ENCODE data around the gene CRTC2. TPM values are rescaled to one million over a fixed set of nuclear protein-coding genes. Genes with fewer than 3 reads are reported as not detected.

Gene CRTC2
- total RNA-seq, 3 donors from 2014 or later = 16.2 to 19.7 (median 19.0) TPM

Other genes with a start within 250 kb of the CRTC2 start
- gene INTS3, start 230.6 kb downstream of the CRTC2 start, total RNA-seq = 10 to 100 TPM; 46.5 to 53.4 (median 51.7) TPM
- gene SLC27A3, start 183.2 kb downstream of the CRTC2 start, total RNA-seq = 10 to 100 TPM; 23.0 to 36.2 (median 31.5) TPM
- gene GATAD2B, start 35.6 kb downstream of the CRTC2 start, total RNA-seq = 10 to 100 TPM; 18.7 to 21.2 (median 20.0) TPM
- gene DENND4B, start 11.9 kb downstream of the CRTC2 start, total RNA-seq = 10 to 100 TPM; 33.4 to 34.1 (median 33.8) TPM
- 100 to 1,000 TPM; 102 to 119 (median 111) TPM for gene SLC39A1, start 4.9 kb upstream of the CRTC2 start, total RNA-seq
- 10 to 100 TPM; 10.6 to 80.5 (median 65.2) TPM for gene CREB3L4, start 9.3 kb upstream of the CRTC2 start, total RNA-seq
- gene JTB, start 19.1 kb upstream of the CRTC2 start, total RNA-seq = 100 to 1,000 TPM; 237 to 315 (median 268) TPM
- 10 to 100 TPM; 45.8 to 68.3 (median 62.6) TPM for gene RAB13, start 27.7 kb upstream of the CRTC2 start, total RNA-seq
- gene RPS27, start 32.1 kb upstream of the CRTC2 start, total RNA-seq = 1,000 to 10,000 TPM; 2,845 to 3,909 (median 3,226) TPM
- gene NUP210L, start 196.5 kb upstream of the CRTC2 start, total RNA-seq = under 1 TPM in 1 of 3 donors, not detected in 2; under 0.01 TPM
- 100 to 1,000 TPM; 236 to 302 (median 245) TPM for gene TPM3, start 233.5 kb upstream of the CRTC2 start, total RNA-seq
- not detected for gene CFAP141, start 247.7 kb upstream of the CRTC2 start, total RNA-seq

All from breast epithelium (tissue), 3 donors.